PC-3 (cell line): Measurements from ENCODE around the gene LATS2.

Experiments
- EZH2 ChIP-seq: fragments of 300-600 bp; sonication (generic); IDR thresholded peaks from one replicate; pipeline ENCODE4 v1.6.1; 2017; ENCODE audit warnings: antibody characterized with exemption, mild to moderate bottlenecking, low read length; ENCODE audit not compliant: unreplicated experiment
- EZH2phosphoT487 ChIP-seq: fragments of 300-600 bp; sonication (generic); IDR thresholded peaks from 2 replicates; pipeline ENCODE4 v1.6.1; 2018; ENCODE audit warnings: mild to moderate bottlenecking, antibody characterized with exemption, low read length, borderline replicate concordance
- TF ChIP-seq, protein P1 (sequence below): fragments of 300-600 bp; sonication (generic); conservative IDR thresholded peaks from 2 replicates; pipeline ENCODE4 v1.5.1; 2017; ENCODE audit warnings: antibody characterized with exemption, low read depth, mild to moderate bottlenecking, low read length

DNA sequence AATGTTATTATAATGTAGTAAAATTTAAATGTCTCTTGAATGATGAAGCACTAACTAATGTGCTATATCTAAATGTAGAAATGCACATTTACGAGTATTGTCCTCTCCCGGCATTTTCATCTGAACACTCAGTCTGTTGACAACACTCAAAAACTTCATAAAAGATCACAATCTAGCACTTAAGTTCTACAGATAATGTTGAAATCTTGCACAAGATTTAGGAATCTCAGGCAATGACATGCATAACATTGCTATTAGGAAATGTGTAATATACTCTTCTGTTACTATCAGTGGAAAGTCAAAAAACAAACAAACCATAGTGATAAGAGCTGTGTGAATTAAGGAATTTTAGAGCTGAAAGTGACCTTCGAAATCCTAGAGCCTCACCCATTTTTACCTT, 121.3 kb downstream of the LATS2 start:
- TF ChIP-seq, protein P1, sequence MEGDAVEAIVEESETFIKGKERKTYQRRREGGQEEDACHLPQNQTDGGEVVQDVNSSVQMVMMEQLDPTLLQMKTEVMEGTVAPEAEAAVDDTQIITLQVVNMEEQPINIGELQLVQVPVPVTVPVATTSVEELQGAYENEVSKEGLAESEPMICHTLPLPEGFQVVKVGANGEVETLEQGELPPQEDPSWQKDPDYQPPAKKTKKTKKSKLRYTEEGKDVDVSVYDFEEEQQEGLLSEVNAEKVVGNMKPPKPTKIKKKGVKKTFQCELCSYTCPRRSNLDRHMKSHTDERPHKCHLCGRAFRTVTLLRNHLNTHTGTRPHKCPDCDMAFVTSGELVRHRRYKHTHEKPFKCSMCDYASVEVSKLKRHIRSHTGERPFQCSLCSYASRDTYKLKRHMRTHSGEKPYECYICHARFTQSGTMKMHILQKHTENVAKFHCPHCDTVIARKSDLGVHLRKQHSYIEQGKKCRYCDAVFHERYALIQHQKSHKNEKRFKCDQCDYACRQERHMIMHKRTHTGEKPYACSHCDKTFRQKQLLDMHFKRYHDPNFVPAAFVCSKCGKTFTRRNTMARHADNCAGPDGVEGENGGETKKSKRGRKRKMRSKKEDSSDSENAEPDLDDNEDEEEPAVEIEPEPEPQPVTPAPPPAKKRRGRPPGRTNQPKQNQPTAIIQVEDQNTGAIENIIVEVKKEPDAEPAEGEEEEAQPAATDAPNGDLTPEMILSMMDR, result no peak
- no peak for TF ChIP-seq EZH2phosphoT487
- TF ChIP-seq EZH2, result no peak
